ENCODE data around the gene CCDC137.

DNA sequence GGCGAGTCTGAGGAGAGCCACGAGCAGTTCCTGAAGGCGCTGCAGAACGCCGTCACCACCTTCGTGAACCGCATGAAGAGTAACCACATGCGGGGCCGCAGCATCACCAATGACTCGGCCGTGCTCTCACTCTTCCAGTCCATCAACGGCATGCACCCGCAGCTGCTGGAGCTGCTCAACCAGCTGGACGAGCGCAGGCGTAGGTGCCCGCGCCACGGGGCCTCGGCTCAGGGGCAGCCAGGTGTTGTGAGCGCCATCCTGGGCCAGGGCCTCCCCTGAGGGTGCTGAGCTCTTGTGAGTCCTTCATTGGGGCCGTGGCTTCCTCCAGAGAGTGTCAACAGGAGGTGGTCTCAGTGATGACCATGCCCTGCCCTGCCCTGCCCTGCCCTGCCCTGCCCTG, 29.3 kb downstream of the CCDC137 start:
- TF ChIP-seq, protein P1, sequence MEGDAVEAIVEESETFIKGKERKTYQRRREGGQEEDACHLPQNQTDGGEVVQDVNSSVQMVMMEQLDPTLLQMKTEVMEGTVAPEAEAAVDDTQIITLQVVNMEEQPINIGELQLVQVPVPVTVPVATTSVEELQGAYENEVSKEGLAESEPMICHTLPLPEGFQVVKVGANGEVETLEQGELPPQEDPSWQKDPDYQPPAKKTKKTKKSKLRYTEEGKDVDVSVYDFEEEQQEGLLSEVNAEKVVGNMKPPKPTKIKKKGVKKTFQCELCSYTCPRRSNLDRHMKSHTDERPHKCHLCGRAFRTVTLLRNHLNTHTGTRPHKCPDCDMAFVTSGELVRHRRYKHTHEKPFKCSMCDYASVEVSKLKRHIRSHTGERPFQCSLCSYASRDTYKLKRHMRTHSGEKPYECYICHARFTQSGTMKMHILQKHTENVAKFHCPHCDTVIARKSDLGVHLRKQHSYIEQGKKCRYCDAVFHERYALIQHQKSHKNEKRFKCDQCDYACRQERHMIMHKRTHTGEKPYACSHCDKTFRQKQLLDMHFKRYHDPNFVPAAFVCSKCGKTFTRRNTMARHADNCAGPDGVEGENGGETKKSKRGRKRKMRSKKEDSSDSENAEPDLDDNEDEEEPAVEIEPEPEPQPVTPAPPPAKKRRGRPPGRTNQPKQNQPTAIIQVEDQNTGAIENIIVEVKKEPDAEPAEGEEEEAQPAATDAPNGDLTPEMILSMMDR (IDR thresholded peaks at IDR 0.05): no peak
- no peak for TF ChIP-seq POLR2A (IDR thresholded peaks at IDR 0.05)
